ENCODE measurements around the gene DGLUCY.

Gene DGLUCY

DNA sequence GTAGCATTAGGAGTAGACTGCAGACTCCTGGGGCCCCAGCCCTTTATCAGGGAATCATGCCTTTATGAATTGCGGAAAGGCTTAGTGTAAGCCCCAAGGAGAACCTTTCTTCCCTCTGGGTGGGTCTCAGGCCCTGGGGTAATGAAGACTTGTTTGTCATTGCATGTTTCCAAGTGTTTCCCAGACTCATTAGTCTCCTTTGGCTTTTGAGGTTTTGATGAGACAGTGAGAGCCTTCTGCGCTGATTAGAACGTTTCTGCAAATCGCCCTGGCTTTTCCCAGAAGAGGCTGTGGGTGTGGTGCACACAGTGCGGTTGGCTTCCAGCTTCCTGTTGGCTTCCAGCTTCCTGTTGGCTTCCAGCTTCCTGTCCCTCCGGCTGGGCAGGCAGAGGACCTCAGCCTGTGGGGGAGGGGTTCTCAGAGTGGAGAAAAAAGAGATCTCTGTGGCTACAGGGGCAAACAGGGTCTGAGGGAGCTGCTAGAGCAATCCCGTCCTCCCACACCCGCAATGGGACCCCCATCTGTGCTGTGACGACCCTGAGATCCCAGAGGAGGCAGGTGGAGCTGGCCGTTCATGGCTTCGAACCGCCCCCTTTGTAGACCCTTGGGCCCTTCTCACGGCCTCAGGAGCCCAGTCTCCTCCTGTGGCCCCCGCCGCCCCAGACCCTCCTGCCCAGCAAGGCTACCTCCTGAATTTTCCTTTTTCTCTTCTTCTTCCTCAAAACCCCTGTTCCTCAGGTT is 88.5 kb downstream of the DGLUCY start:
- peaks cover 8 to 13% of the 10 kb centered on the region in 2 donors for H3K4me1 Mint-ChIP-seq

DNA sequence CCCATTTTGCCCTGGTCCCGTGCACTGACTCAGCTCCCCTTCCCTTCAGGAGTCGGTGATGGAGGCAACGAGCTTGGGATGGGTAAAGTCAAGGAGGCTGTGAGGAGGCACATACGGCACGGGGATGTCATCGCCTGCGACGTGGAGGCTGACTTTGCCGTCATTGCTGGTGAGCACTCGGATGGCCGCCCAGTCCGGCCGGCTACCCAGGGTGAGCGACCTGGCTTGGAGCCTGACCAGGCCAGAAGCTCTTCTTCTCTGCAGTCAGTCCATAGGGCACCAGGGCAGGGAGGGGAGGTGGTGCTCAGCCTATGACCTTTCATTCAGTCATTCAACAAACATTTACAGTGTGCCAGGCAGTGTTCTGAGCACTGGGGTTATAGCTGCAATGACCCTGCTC is 90.8 kb downstream of the DGLUCY start:
- peaks cover 8 to 12% of the 10 kb centered on the region in 2 donors for H3K4me1 Mint-ChIP-seq
- no peaks in the 10 kb centered on the region for H3K9me3 Mint-ChIP-seq
- no peak overlapping the region for H3K27ac Mint-ChIP-seq
- ATAC-seq (replicated peaks): no peak
- no peak overlapping the region for H3K4me3 Mint-ChIP-seq
- no peak for DNase-seq
- peaks cover 72 to 82% of the 10 kb centered on the region in 2 donors for H3K36me3 Mint-ChIP-seq
- no peaks in the 10 kb centered on the region for H3K27me3 Mint-ChIP-seq

More for the DNA sequence above, 88.5 kb downstream of the DGLUCY start:
- DNase-seq (no peak), ATAC-seq (replicated peaks) (no peak)
- H3K36me3 Mint-ChIP-seq: peaks cover 75 to 81% of the 10 kb centered on the region in 2 donors
- H3K27ac Mint-ChIP-seq: no peak overlapping the region
- H3K4me3 Mint-ChIP-seq: no peak overlapping the region
- H3K9me3 Mint-ChIP-seq: no peaks in the 10 kb centered on the region
- no peaks in the 10 kb centered on the region for H3K27me3 Mint-ChIP-seq

GRCh38 chr14:91205459-91205858 is 91.6 kb downstream of the DGLUCY start:
- Mint-ChIP-seq H3K36me3 (peaks cover 71 to 79% of the 10 kb centered on the region in 2 donors), H3K27ac (peak overlapping the region; percentile 81), H3K4me1 (peaks cover 8 to 12% of the 10 kb centered on the region in 2 donors), H3K9me3 (no peaks in the 10 kb centered on the region), H3K27me3 (no peaks in the 10 kb centered on the region), H3K4me3 (no peak overlapping the region)
- DNase-seq (no peak), ATAC-seq (replicated peaks) (peak in 1 of 2 donors; percentile 50)

DNA sequence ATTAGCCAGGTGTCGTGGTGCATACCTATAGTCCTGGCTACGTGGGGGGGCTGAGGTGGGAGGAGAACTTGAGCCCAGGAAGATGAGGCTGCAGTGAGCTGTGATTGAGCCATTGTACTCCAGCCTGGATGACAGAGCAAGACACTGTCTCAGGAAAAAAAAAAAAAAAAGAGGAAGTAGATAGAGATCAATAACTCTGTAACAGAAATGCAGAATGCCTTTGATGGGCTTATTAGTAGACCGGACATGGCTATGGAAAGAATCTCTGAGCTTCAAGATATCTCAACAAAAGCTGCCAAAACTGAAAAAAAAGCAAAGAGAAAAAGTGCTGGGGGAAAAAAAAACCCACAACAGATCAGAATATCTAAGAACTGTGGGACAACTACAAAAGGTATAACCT is 93.1 kb downstream of the DGLUCY start:
- Mint-ChIP-seq H3K36me3 (peaks cover 67 to 79% of the 10 kb centered on the region in 2 donors), H3K4me3 (no peak overlapping the region), H3K4me1 (peaks cover 8 to 12% of the 10 kb centered on the region in 2 donors), H3K27me3 (no peaks in the 10 kb centered on the region), H3K27ac (no peak overlapping the region), H3K9me3 (no peaks in the 10 kb centered on the region)
- no peak for DNase-seq
- ATAC-seq (replicated peaks): no peak

- Mint-ChIP-seq H3K27ac (no peak overlapping the region), H3K36me3 (peaks cover 49 to 68% of the 10 kb centered on the region in 2 donors)
- ATAC-seq (replicated peaks): no peak
Measured at GRCh38 chr14:91211017-91211416, 97.1 kb downstream of the DGLUCY start.

GRCh38 chr14:91214306-91214705 is 100.4 kb downstream of the DGLUCY start:
- DNase-seq (no peak), ATAC-seq (replicated peaks) (no peak)
- no peaks in the 10 kb centered on the region for H3K9me3 Mint-ChIP-seq
- H3K36me3 Mint-ChIP-seq: peaks cover 43 to 69% of the 10 kb centered on the region in 2 donors
- no peaks in the 10 kb centered on the region for H3K27me3 Mint-ChIP-seq
- peaks cover 0 to 5% of the 10 kb centered on the region in 2 donors for H3K4me1 Mint-ChIP-seq
- no peak overlapping the region for H3K4me3 Mint-ChIP-seq
- H3K27ac Mint-ChIP-seq: peak overlapping the region; percentile 16

More at GRCh38 chr14:91211017-91211416, 97.1 kb downstream of the DGLUCY start:
- Mint-ChIP-seq H3K4me1 (peaks cover 0 to 4% of the 10 kb centered on the region in 2 donors), H3K9me3 (no peaks in the 10 kb centered on the region), H3K4me3 (no peak overlapping the region), H3K27me3 (no peaks in the 10 kb centered on the region)
- DNase-seq: no peak

DNA sequence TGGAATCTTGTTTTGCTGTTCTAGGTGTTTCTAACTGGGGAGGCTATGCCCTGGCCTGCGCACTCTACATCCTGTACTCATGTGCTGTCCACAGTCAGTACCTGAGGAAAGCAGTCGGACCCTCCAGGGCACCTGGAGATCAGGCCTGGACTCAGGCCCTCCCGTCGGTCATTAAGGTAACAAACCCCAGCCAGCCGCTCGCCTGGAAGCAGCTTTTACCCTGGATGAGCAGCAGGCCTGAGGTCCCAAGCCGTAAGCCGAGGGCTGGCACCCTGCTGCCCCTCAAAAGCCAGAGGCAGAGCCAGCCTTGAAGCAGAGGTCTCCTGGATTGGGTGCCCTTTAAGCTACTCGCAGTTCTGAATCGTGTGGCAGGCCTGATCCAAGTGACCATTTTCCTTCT is 101.5 kb downstream of the DGLUCY start:
- Mint-ChIP-seq H3K4me1 (peaks cover 0 to 7% of the 10 kb centered on the region in 2 donors), H3K36me3 (peaks cover 39 to 68% of the 10 kb centered on the region in 2 donors), H3K9me3 (no peaks in the 10 kb centered on the region), H3K27me3 (no peaks in the 10 kb centered on the region), H3K4me3 (no peak overlapping the region), H3K27ac (no peak overlapping the region)
- no peak for ATAC-seq (replicated peaks)
- no peak for DNase-seq

- peaks cover 40 to 74% of the 10 kb centered on the region in 2 donors for H3K36me3 Mint-ChIP-seq
- H3K9me3 Mint-ChIP-seq: no peaks in the 10 kb centered on the region
- H3K27ac Mint-ChIP-seq: no peak overlapping the region
- no peak overlapping the region for H3K4me3 Mint-ChIP-seq
- peaks cover 5 to 19% of the 10 kb centered on the region in 2 donors for H3K4me1 Mint-ChIP-seq
- DNase-seq: no peak
- H3K27me3 Mint-ChIP-seq: no peaks in the 10 kb centered on the region
- no peak for ATAC-seq (replicated peaks)
Measured at GRCh38 chr14:91216731-91217226, 102.9 kb downstream of the DGLUCY start.

- ATAC-seq (replicated peaks) (no peak), DNase-seq (no peak)
- Mint-ChIP-seq H3K27me3 (no peaks in the 10 kb centered on the region), H3K4me1 (peaks cover 13 to 29% of the 10 kb centered on the region in 2 donors), H3K9me3 (no peaks in the 10 kb centered on the region), H3K27ac (no peak overlapping the region), H3K4me3 (no peak overlapping the region), H3K36me3 (peaks cover 49 to 80% of the 10 kb centered on the region in 2 donors)
Measured at GRCh38 chr14:91218014-91218413, 104.1 kb downstream of the DGLUCY start.

GRCh38 chr14:91219517-91220389 is 105.9 kb downstream of the DGLUCY start:
- DNase-seq (no peak), ATAC-seq (replicated peaks) (no peak)
- no peak overlapping the region for H3K4me3 Mint-ChIP-seq
- H3K36me3 Mint-ChIP-seq: peaks cover 45 to 78% of the 10 kb centered on the region in 2 donors
- peaks cover 16 to 33% of the 10 kb centered on the region in 2 donors for H3K4me1 Mint-ChIP-seq
- H3K9me3 Mint-ChIP-seq: no peaks in the 10 kb centered on the region
- no peaks in the 10 kb centered on the region for H3K27me3 Mint-ChIP-seq
- H3K27ac Mint-ChIP-seq: no peak overlapping the region

GRCh38 chr14:91220581-91221000 is 106.7 kb downstream of the DGLUCY start:
- Mint-ChIP-seq H3K4me3 (no peak overlapping the region), H3K27ac (no peak overlapping the region), H3K4me1 (peaks cover 16 to 37% of the 10 kb centered on the region in 2 donors), H3K9me3 (no peaks in the 10 kb centered on the region), H3K27me3 (no peaks in the 10 kb centered on the region), H3K36me3 (peaks cover 48 to 77% of the 10 kb centered on the region in 2 donors)
- DNase-seq (no peak), ATAC-seq (replicated peaks) (no peak)

DNA sequence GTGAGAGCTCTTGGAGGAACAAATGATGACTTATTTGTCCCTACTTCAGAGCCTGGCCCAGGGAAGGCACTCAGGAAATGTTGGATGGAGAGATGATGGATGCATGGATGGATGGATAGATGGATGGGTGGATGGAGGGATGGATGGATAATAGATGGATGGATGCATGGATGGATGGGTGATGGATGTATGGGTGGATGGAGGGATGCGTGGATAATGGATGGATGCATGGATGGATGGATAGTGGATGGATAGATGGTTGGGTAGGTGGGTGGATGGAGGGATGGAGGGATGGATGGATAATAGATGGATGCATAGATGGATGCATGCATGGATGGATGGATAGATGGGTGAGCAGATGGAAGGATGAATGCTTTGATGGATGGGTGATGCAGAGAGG is 107.4 kb downstream of the DGLUCY start:
- peaks cover 22 to 44% of the 10 kb centered on the region in 2 donors for H3K4me1 Mint-ChIP-seq

GRCh38 chr14:91223028-91223783 is 109.3 kb downstream of the DGLUCY start:
- peaks cover 41 to 60% of the 10 kb centered on the region in 2 donors for H3K36me3 Mint-ChIP-seq
- no peaks in the 10 kb centered on the region for H3K9me3 Mint-ChIP-seq
- peaks cover 37 to 58% of the 10 kb centered on the region in 2 donors for H3K4me1 Mint-ChIP-seq
- no peak overlapping the region for H3K4me3 Mint-ChIP-seq
- no peaks in the 10 kb centered on the region for H3K27me3 Mint-ChIP-seq
- DNase-seq (no peak), ATAC-seq (replicated peaks) (peak; percentile 36 to 66)
- H3K27ac Mint-ChIP-seq: peak overlapping the region; percentile 53

More for the DNA sequence above, 107.4 kb downstream of the DGLUCY start:
- Mint-ChIP-seq H3K27ac (peak overlapping the region; percentile 2), H3K36me3 (peaks cover 45 to 71% of the 10 kb centered on the region in 2 donors), H3K27me3 (no peaks in the 10 kb centered on the region), H3K4me3 (no peak overlapping the region), H3K9me3 (no peaks in the 10 kb centered on the region)
- no peak for DNase-seq
- ATAC-seq (replicated peaks): no peak

DNA sequence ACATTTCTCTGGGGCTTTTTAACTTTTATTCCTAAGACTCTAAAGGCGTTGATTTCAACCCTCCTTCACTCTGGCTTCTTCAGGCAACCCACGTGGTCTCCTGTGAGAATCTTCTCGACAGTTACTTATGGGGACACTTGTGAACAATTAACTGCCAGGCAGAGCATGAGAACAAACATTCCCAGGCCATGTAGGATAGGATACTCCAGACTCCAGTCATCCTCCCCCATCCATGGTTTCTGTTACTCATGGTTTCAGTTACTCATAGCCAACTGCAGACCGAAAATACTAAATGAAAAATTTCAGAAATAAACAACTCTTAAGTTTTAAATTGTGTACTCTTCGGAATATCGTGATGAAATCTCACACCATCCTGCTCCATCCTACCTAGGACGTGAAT is 111.2 kb downstream of the DGLUCY start:
- Mint-ChIP-seq H3K27me3 (no peaks in the 10 kb centered on the region), H3K9me3 (no peaks in the 10 kb centered on the region), H3K27ac (no peak overlapping the region), H3K4me3 (no peak overlapping the region), H3K36me3 (peaks cover 40 to 50% of the 10 kb centered on the region in 2 donors), H3K4me1 (peaks cover 52 to 76% of the 10 kb centered on the region in 2 donors)
- DNase-seq (no peak), ATAC-seq (replicated peaks) (no peak)

All from stimulated activated naive B cell treated with anti-CD40 and anti-IgM and Interleukin-4, amounts not matched to agents 10 μg/mL and 1 μg/mL and 100 μg/mL, for 72 hours (primary cell).